ENCODE results near the gene RAB23. TPM values are rescaled to one million over a fixed set of nuclear protein-coding genes. Genes with fewer than 3 reads are reported as not detected.

RAB23 gene
- total RNA-seq, 1 donor from 2014 or later = 21.4 TPM

DNA sequence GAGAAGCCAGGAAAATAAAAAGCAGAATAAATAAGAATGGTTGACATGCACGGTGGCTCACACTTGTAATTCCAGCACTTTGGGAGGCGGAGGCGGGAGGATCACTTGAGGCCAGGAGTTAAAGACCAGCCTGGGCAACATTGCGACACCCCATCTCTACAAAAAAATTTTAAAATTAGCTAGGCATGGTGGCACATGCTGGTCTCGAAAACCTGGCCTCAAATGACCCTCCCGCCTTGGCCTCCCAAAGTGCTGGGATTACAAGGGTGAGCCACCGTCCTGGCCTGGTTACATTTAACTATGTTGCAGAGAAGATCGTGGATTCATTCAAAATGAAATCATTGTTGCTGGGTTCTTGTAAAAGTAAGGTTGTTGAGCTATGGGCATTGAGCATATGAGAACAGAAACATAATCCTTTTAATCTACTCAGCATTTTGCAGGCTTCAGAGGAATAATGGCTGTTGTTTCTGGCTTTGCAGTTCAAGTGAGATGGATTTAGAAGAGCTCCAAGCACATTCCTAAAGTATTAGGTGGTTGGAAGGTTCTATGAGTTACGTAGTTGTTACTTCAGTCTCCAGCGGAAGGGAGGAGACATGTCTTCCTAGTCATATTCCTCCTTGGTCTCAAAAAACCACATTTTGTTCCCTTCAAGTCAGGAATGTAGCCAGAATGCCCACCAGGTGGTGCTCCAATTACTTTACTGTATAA, 45.6 kb upstream of the RAB23 start:
- TF ChIP-seq, protein P1, sequence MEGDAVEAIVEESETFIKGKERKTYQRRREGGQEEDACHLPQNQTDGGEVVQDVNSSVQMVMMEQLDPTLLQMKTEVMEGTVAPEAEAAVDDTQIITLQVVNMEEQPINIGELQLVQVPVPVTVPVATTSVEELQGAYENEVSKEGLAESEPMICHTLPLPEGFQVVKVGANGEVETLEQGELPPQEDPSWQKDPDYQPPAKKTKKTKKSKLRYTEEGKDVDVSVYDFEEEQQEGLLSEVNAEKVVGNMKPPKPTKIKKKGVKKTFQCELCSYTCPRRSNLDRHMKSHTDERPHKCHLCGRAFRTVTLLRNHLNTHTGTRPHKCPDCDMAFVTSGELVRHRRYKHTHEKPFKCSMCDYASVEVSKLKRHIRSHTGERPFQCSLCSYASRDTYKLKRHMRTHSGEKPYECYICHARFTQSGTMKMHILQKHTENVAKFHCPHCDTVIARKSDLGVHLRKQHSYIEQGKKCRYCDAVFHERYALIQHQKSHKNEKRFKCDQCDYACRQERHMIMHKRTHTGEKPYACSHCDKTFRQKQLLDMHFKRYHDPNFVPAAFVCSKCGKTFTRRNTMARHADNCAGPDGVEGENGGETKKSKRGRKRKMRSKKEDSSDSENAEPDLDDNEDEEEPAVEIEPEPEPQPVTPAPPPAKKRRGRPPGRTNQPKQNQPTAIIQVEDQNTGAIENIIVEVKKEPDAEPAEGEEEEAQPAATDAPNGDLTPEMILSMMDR (IDR thresholded peaks at IDR 0.05; ENCODE audit: insufficient read depth, low read depth, low read length) = peak; percentile 78
- TF ChIP-seq EZH2 (IDR thresholded peaks at IDR 0.05; ENCODE audit: insufficient read depth, low read length) = no peak
- Histone ChIP-seq H3K27ac (ENCODE audit: low read depth, low read length) (peak overlapping the region; percentile 76), H3K4me2 (ENCODE audit: low read length) (peak overlapping the region; percentile 58), H4K20me1 (ENCODE audit: insufficient read depth, low read length) (no peaks in the 10 kb centered on the region), H3K4me3 (ENCODE audit: insufficient read depth, low read depth, low read length) (no peak overlapping the region), H2AFZ (ENCODE audit: low read depth, low read length) (no peak overlapping the region), H3K9me3 (ENCODE audit: insufficient read depth, low read depth, low read length) (no peaks in the 10 kb centered on the region), H3K36me3 (ENCODE audit: insufficient read depth, low read length) (no peaks in the 10 kb centered on the region), H3K9ac (ENCODE audit: low read length) (peak overlapping the region; percentile 21), H3K27me3 (ENCODE audit: insufficient read depth, low read length) (no peaks in the 10 kb centered on the region), H3K79me2 (ENCODE audit: insufficient read depth, low read length) (no peaks in the 10 kb centered on the region), H3K4me1 (ENCODE audit: insufficient read depth, low read length) (peaks cover 35% of the 10 kb centered on the region)
- Mint-ChIP-seq H3K4me1 (ENCODE audit: low read depth, unreplicated experiment) (peaks cover 34% of the 10 kb centered on the region), H3K9me3 (ENCODE audit: unreplicated experiment) (peaks cover 6% of the 10 kb centered on the region), H3K4me3 (ENCODE audit: unreplicated experiment) (peak overlapping the region; percentile 5), H3K27ac (ENCODE audit: unreplicated experiment) (peak overlapping the region; percentile 73), H3K36me3 (ENCODE audit: low read depth, unreplicated experiment) (no peaks in the 10 kb centered on the region), H3K27me3 (ENCODE audit: low read depth, unreplicated experiment) (peaks cover 3% of the 10 kb centered on the region)
- FAIRE-seq = peak; percentile 89
- DNase-seq (ENCODE audit: low read depth) = peak; percentile 99

DNA sequence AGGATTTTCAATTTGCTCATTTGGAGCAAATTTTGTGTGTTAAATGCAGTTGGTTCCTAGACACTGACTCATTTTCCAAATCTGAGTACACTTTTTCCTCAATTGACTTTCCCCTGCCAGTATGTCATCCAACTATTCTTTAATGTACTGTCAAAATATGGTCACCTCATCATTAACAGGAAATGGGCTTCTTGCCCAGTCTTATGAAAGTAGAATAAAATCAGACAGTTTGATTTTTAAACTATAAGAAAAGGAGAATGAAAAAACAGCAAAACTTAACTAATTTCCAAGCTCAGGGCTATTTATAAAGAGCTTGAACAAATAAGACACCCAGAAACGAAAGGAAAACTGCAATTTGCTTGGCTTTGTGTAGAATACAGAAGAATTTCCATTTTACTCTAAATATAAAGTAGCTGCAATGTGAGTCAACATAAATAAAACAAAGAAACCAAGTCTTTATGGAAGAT, 43.7 kb upstream of the RAB23 start:
- Histone ChIP-seq H3K79me2 (ENCODE audit: insufficient read depth, low read length) (no peaks in the 10 kb centered on the region), H3K27ac (ENCODE audit: low read depth, low read length) (peak overlapping the region; percentile 54), H3K9ac (ENCODE audit: low read length) (peak overlapping the region; percentile 24), H2AFZ (ENCODE audit: low read depth, low read length) (no peak overlapping the region), H3K27me3 (ENCODE audit: insufficient read depth, low read length) (no peaks in the 10 kb centered on the region), H3K4me2 (ENCODE audit: low read length) (peak overlapping the region; percentile 35), H3K4me3 (ENCODE audit: insufficient read depth, low read depth, low read length) (no peak overlapping the region), H3K9me3 (ENCODE audit: insufficient read depth, low read depth, low read length) (no peaks in the 10 kb centered on the region), H3K36me3 (ENCODE audit: insufficient read depth, low read length) (no peaks in the 10 kb centered on the region), H3K4me1 (ENCODE audit: insufficient read depth, low read length) (peaks cover 47% of the 10 kb centered on the region), H4K20me1 (ENCODE audit: insufficient read depth, low read length) (no peaks in the 10 kb centered on the region)
- no peaks in the 10 kb centered on the region for H3K27me3 Mint-ChIP-seq (ENCODE audit: low read depth, unreplicated experiment)
- no peaks in the 10 kb centered on the region for H3K36me3 Mint-ChIP-seq (ENCODE audit: low read depth, unreplicated experiment)
- H3K27ac Mint-ChIP-seq (ENCODE audit: unreplicated experiment) = peak overlapping the region; percentile 58
- H3K9me3 Mint-ChIP-seq (ENCODE audit: unreplicated experiment) = peaks cover 1% of the 10 kb centered on the region
- peaks cover 42% of the 10 kb centered on the region for H3K4me1 Mint-ChIP-seq (ENCODE audit: low read depth, unreplicated experiment)
- TF ChIP-seq, protein P1 (IDR thresholded peaks at IDR 0.05; ENCODE audit: insufficient read depth, low read depth, low read length) = no peak
- no peak overlapping the region for H3K4me3 Mint-ChIP-seq (ENCODE audit: unreplicated experiment)
- FAIRE-seq = peak; percentile 73
- peak; percentile 71 for DNase-seq (ENCODE audit: low read depth)

DNA sequence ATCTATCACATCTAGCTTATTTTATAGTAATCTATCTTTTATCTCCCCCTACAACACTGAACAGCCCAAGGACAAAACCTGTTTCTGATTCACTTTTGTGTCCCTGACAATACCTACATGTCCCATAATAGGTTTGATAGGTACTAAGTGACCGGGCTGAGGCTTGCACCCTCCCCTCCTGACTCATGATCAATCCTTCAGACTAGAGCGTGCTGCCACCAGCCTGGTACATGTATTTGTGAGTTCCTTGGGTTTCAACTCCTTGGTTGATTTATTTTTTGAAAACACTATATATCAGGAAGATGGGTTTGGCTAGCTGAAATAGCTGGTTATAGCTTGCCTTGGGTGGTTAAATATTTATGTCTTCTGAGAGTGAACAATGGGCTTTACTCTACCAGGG, 41.6 kb upstream of the RAB23 start:
- Histone ChIP-seq H3K79me2 (ENCODE audit: insufficient read depth, low read length) (no peaks in the 10 kb centered on the region), H3K27me3 (ENCODE audit: insufficient read depth, low read length) (no peaks in the 10 kb centered on the region), H3K4me2 (ENCODE audit: low read length) (peak overlapping the region; percentile 73), H3K4me1 (ENCODE audit: insufficient read depth, low read length) (peaks cover 49% of the 10 kb centered on the region), H4K20me1 (ENCODE audit: insufficient read depth, low read length) (no peaks in the 10 kb centered on the region), H3K9ac (ENCODE audit: low read length) (peak overlapping the region; percentile 69), H3K4me3 (ENCODE audit: insufficient read depth, low read depth, low read length) (no peak overlapping the region), H3K36me3 (ENCODE audit: insufficient read depth, low read length) (no peaks in the 10 kb centered on the region), H2AFZ (ENCODE audit: low read depth, low read length) (no peak overlapping the region), H3K9me3 (ENCODE audit: insufficient read depth, low read depth, low read length) (no peaks in the 10 kb centered on the region), H3K27ac (ENCODE audit: low read depth, low read length) (peak overlapping the region; percentile 93)
- H3K27ac Mint-ChIP-seq (ENCODE audit: unreplicated experiment) = no peak overlapping the region
- no peak for TF ChIP-seq EZH2 (IDR thresholded peaks at IDR 0.05; ENCODE audit: insufficient read depth, low read length)
- TF ChIP-seq, protein P1 (IDR thresholded peaks at IDR 0.05; ENCODE audit: insufficient read depth, low read depth, low read length) = no peak
- peaks cover 51% of the 10 kb centered on the region for H3K4me1 Mint-ChIP-seq (ENCODE audit: low read depth, unreplicated experiment)
- FAIRE-seq (no peak), DNase-seq (ENCODE audit: low read depth) (no peak)
- H3K36me3 Mint-ChIP-seq (ENCODE audit: low read depth, unreplicated experiment) = no peaks in the 10 kb centered on the region
- no peak overlapping the region for H3K4me3 Mint-ChIP-seq (ENCODE audit: unreplicated experiment)
- H3K27me3 Mint-ChIP-seq (ENCODE audit: low read depth, unreplicated experiment) = no peaks in the 10 kb centered on the region
- peaks cover 1% of the 10 kb centered on the region for H3K9me3 Mint-ChIP-seq (ENCODE audit: unreplicated experiment)
